ENCODE results near the gene ARMC5. TPM values are rescaled to one million over a fixed set of nuclear protein-coding genes. Genes with fewer than 3 reads are reported as not detected.

Gene ARMC5
- total and polyA plus RNA-seq, 10 of the 15 experiments (the other 5 are each of a cell fraction or from before 2014, with no cell fraction given) = 0.06 to 13.2 (median 5.6) TPM

GRCh38 chr16:31458844-31459686, at the start of gene ARMC5 (continued):
- TF ChIP-seq WRNIP1 (IDR thresholded peaks at IDR 0.05; ENCODE audit: borderline replicate concordance, low read depth, low read length) = no peak
- TF ChIP-seq IRF4 (IDR thresholded peaks at IDR 0.05; ENCODE audit: low read depth, low read length) = peak; percentile 61; the same call in 1 of the 2 replicates
- TF ChIP-seq FOXM1 (IDR thresholded peaks at IDR 0.05; ENCODE audit: low read depth, low read length) = no peak
- TF ChIP-seq EGR1 (IDR thresholded peaks at IDR 0.05; ENCODE audit: borderline replicate concordance in 1 of 2, low read depth in 2 of 2, low read length in 2 of 2) = peak in 1 of 2 experiments; percentile 34; a peak in 1 of 3 replicates
- peak; percentile 85 to 87 for TF ChIP-seq IKZF2 (IDR thresholded peaks at IDR 0.05)
- TF ChIP-seq ZNF687 (IDR thresholded peaks at IDR 0.05) = peak; percentile 65
- no peak for TF ChIP-seq BCLAF1 (IDR thresholded peaks at IDR 0.05)
- no peak for TF ChIP-seq KAT2A (conservative IDR thresholded peaks at IDR 0.05; ENCODE audit: control insufficient read depth, low read depth, low read length)
- TF ChIP-seq ETV6 (conservative IDR thresholded peaks at IDR 0.05 in 1 of 2, IDR thresholded peaks at IDR 0.05 in 1 of 2; ENCODE audit: borderline replicate concordance in 1 of 2, low read depth in 1 of 2) = no peak
- peak; percentile 19; the same call in 1 of the 2 replicates for TF ChIP-seq RB1 (IDR thresholded peaks at IDR 0.05; ENCODE audit: borderline replicate concordance)
- TF ChIP-seq HDAC2 (IDR thresholded peaks at IDR 0.05) = no peak
- TF ChIP-seq ZBED1 (IDR thresholded peaks at IDR 0.05; ENCODE audit: borderline replicate concordance) = no peak; the same call in 1 of the 2 replicates
- peak; percentile 37; the same call in 1 of the 2 replicates for TF ChIP-seq CBFB (IDR thresholded peaks at IDR 0.05; ENCODE audit: low read depth)

Data from GM12878 (cell line).